T-helper 2 cell treated with Interferon-gamma antibody and Interleukin-4, amounts not matched to agents 5 μg/mL and 100 μg/mL, for 36 hours (primary cell): ENCODE results near the gene AADAT.
"Not testable (repeated sequence)": the region's sequence is repeated elsewhere in the genome, so short reads cannot be mapped to it uniquely, and the experiment has no call there.

ENCODE experiments used
- DNase-seq: peaks from one replicate; pipeline ENCODE4 v3.0.0; 2021; ENCODE audit warnings: low spot score
- H3K27ac Mint-ChIP-seq: one replicate; pipeline ENCODE4 v1.8.0; 2021; ENCODE audit warnings: mild to moderate bottlenecking, mixed read lengths
- H3K27me3 Mint-ChIP-seq: one replicate; pipeline ENCODE4 v1.8.0; 2021; ENCODE audit warnings: low read depth, mixed read lengths
- H3K36me3 Mint-ChIP-seq: one replicate; pipeline ENCODE4 v1.8.0; 2021; ENCODE audit warnings: low read depth, mixed read lengths
- H3K4me1 Mint-ChIP-seq: one replicate; pipeline ENCODE4 v1.8.0; 2021; ENCODE audit warnings: low read depth, mixed read lengths
- H3K4me3 Mint-ChIP-seq: one replicate; pipeline ENCODE4 v1.8.0; 2022; ENCODE audit warnings: mild to moderate bottlenecking, moderate library complexity, mixed read lengths
- H3K9me3 Mint-ChIP-seq: one replicate; pipeline ENCODE4 v1.8.0; 2021; ENCODE audit warnings: mixed read lengths

The AADAT gene

DNA sequence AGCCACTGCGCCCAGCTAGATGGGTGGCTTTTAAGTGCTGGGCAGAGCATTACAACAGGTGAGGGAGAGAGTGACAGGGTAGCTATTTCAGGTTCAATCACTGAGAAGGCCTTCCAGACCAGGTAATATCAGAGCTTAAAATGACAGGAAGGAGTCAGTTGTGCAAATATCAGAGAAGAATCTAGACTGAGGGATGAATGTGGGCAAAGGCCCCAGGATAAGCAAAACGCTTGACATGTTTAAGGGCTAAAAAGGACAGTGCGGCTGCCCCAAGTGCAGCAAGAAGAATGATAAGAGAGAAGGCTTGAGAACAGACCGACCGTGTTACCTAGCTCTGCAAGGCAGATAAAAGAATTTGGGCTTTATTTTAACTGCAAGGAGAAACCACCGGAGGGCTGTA is 18.6 kb downstream of the AADAT start:
- no peaks in the 10 kb centered on the region for H3K9me3 Mint-ChIP-seq
- H3K27me3 Mint-ChIP-seq = peaks cover 6% of the 10 kb centered on the region
- no peak for DNase-seq
- H3K27ac Mint-ChIP-seq = no peak overlapping the region
- H3K4me1 Mint-ChIP-seq = no peaks in the 10 kb centered on the region
- H3K4me3 Mint-ChIP-seq = no peak overlapping the region
- H3K36me3 Mint-ChIP-seq = no peaks in the 10 kb centered on the region

DNA sequence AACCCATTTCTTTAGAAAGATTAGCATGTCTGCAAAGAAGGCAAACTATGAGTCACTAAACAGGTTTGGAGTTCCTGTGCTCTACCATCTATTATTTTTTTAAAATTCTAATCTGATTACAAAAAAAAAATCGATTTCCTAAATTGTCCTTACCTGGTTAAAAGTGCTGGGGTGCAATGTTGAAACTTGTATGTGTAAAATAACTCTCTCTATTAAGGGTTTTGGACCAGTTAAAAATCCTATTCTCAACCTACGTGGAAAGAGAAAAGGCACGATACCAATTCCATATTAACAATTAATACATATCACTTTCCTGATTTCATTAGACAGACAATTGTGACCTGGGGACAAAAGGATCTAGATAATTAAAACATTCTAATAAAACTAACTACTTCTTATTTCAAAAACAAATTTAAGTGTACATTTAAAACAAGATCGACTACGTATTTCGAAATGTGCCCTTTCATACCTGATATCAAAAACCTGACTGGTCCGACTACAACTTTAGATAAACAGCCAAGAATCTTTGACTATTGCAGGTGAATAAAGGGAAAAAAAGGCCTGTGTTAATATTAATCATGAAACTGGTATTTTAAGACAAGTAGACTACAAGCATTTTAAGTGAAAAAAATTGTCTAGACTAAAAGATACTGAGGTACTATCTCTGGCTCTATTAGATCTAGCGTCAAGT is 21.2 kb downstream of the AADAT start:
- no peak for DNase-seq
- H3K9me3 Mint-ChIP-seq = no peaks in the 10 kb centered on the region
- H3K27me3 Mint-ChIP-seq = peaks cover 2% of the 10 kb centered on the region
- H3K4me3 Mint-ChIP-seq = no peak overlapping the region
- H3K27ac Mint-ChIP-seq = no peak overlapping the region
- H3K36me3 Mint-ChIP-seq = no peaks in the 10 kb centered on the region
- H3K4me1 Mint-ChIP-seq = no peaks in the 10 kb centered on the region

DNA sequence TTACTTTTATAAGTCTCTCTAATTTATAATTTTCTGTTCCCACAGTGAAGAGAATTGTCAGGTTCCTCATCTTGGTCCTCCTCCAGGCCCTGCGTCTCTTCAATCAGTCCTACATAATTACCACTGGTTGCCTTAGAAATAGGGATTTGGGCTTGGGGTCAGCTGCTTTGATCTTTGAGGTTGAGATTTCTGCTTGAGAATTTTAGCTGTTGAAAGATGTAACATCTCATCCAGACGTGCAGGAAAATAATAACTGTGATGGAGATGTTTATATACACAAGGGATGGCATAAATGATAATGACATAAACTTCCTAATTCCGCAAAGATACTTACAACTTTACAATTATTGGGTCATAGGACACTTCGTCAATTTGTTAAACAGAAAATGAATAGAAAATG is 30.3 kb downstream of the AADAT start:
- Mint-ChIP-seq H3K36me3 (no peaks in the 10 kb centered on the region), H3K4me1 (no peaks in the 10 kb centered on the region), H3K9me3 (no peaks in the 10 kb centered on the region), H3K27ac (no peak overlapping the region), H3K4me3 (no peak overlapping the region), H3K27me3 (peaks cover 8% of the 10 kb centered on the region)
- DNase-seq = no peak

DNA sequence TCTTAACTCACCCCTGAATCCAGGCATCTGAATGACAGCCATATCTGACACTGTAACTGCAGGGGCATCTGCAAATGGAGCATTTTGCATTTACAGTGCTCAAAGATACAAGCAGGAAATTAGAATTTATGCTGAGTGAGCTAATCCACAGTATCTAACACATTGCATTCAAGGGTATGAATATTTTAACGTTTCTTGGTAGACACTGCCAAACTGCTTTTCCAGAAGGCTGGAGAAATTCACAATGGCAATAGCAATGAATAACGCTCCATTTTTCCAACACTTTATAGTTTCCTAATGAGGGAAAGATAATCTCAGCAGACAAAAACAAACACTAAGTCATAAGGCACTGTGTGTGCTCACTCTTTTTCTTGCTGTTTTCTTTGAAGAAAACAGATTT is 30.9 kb downstream of the AADAT start:
- Mint-ChIP-seq H3K4me1 (no peaks in the 10 kb centered on the region), H3K9me3 (no peaks in the 10 kb centered on the region), H3K27me3 (peaks cover 6% of the 10 kb centered on the region), H3K4me3 (no peak overlapping the region), H3K36me3 (no peaks in the 10 kb centered on the region), H3K27ac (no peak overlapping the region)
- no peak for DNase-seq

DNA sequence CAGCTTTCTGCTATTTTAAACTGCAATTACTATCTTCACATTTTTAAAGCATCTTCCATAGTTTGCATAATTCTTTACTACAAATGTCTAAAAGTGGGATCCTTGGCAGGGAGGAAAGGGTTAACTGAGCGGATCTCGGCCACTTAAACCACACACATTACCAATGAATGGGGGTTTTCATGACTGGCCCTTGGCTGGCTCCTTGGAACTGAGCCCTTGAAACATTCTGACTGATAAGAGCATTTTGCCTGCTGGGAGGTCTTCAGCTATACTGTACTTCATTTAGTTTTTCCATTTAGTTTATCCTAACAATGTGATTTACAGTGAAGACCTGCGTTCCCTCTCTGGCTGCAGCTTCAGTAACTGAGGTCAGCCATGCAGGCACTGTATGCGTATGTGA is 31.9 kb downstream of the AADAT start:
- no peak for DNase-seq
- Mint-ChIP-seq H3K4me3 (no peak overlapping the region), H3K9me3 (no peaks in the 10 kb centered on the region), H3K36me3 (no peaks in the 10 kb centered on the region), H3K27ac (no peak overlapping the region), H3K27me3 (peaks cover 3% of the 10 kb centered on the region), H3K4me1 (no peaks in the 10 kb centered on the region)

DNA sequence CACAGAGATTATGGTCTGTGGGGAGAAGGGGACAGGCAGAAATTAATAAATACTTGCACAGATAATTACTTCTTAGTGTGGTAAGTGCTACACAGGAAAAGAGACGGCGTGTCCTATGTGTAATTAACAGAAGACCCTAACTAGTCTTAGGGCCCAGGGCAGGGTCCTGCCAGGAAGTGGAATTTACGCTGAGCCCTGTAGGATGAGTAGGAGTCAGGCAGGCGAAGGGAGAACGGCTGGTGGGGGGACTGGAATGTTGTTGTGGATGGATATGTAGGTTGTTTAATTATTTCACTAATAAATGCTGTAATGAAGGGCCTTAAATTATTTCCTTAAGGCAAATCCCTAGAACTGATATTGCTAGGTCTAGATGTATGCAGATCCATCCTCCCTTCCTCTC is 36.8 kb downstream of the AADAT start:
- no peak overlapping the region for H3K27ac Mint-ChIP-seq
- H3K9me3 Mint-ChIP-seq = no peaks in the 10 kb centered on the region
- no peaks in the 10 kb centered on the region for H3K4me1 Mint-ChIP-seq
- H3K27me3 Mint-ChIP-seq = no peaks in the 10 kb centered on the region
- no peaks in the 10 kb centered on the region for H3K36me3 Mint-ChIP-seq
- no peak for DNase-seq
- no peak overlapping the region for H3K4me3 Mint-ChIP-seq

DNA sequence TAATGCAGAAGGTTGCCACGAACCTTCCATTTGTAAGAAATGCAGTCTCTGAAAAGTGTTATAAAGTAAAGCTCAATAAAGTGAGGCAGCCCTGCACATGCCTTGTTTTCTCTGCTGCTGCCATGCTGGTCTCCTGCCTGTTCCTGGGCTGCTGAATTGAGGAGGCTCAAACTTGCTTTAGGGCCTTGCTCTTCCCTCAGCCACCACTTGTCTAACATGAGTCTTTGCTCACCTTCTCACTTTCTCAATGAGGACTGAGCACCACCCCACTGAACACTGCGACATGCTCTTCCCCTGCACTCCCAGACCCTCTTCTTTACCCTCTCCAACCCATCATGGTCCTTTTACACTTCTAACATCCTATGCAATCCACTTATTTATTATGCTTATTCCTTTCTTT is 38.4 kb downstream of the AADAT start:
- no peak overlapping the region for H3K4me3 Mint-ChIP-seq
- no peaks in the 10 kb centered on the region for H3K9me3 Mint-ChIP-seq
- H3K27ac Mint-ChIP-seq = no peak overlapping the region
- H3K36me3 Mint-ChIP-seq = no peaks in the 10 kb centered on the region
- no peaks in the 10 kb centered on the region for H3K4me1 Mint-ChIP-seq
- no peaks in the 10 kb centered on the region for H3K27me3 Mint-ChIP-seq
- no peak for DNase-seq

DNA sequence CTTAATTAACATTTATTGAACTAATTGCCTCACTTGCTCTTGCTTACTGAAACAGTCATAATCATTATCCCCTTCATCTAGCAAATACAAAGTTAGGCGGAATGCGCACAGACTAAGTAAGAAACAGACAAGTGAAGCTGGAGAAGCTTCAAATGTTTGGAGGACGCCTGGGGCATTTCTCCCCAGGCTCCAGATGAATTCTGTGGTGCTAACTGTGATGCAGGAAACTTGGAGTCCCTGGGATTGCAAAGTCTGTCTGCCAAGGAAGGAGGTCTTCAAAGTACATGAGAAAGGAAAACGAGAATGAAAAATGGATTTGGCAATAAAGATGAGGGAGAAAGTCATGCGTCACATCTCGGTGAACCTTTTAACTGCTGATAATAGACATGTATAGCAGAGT is 40.0 kb downstream of the AADAT start:
- Mint-ChIP-seq H3K27me3 (no peaks in the 10 kb centered on the region), H3K36me3 (no peaks in the 10 kb centered on the region), H3K9me3 (no peaks in the 10 kb centered on the region), H3K27ac (no peak overlapping the region), H3K4me3 (no peak overlapping the region), H3K4me1 (no peaks in the 10 kb centered on the region)
- no peak for DNase-seq

DNA sequence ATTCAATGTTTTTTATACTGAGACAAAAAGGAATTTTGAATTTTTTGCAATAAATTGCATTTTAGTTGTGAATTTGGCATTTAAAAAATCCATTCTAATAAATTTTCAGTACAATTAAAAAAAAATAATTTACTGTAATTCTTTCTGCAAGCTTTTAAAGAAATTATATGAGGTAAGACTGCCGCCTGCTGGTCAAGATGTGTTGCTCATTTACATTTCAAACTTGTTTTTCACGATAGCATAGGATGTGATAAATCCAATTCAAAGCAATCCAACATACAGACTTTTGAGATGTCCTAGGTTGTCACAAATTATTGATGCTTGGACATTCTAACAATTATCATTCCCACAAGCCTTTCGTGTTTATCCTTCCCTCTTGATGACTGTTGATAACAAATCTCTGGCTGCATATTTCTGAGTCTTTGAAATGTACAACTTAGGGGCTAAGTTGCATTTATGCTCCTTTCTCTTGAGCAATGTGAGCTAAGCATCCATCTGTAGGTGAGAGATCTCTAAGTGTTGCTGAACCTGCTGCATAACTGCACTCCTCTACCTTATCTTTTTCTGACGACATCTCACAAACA is 41.9 kb downstream of the AADAT start:
- Mint-ChIP-seq H3K4me3 (no peak overlapping the region), H3K36me3 (no peaks in the 10 kb centered on the region), H3K4me1 (no peaks in the 10 kb centered on the region), H3K27me3 (no peaks in the 10 kb centered on the region), H3K27ac (no peak overlapping the region), H3K9me3 (no peaks in the 10 kb centered on the region)
- DNase-seq = no peak

DNA sequence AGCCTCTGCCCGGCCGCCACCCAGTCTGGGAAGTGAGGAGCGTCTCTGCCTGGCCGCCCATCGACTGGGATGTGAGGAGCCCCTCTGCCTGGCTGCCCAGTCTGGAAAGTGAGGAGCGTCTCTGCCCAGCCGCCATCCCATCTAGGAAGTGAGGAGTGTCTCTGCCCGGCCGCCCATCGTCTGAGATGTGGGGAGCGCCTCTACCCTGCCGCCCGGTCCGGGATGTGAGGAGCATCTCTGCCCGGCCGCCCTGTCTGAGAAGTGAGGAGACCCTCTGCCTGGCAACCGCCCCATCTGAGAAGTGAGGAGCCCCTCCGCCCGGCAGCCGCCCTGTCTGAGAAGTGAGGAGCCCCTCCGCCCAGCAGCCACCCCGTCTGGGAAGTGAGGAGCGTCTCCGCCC is 43.6 kb downstream of the AADAT start:
- not testable (repeated sequence) for H3K9me3 Mint-ChIP-seq

DNA sequence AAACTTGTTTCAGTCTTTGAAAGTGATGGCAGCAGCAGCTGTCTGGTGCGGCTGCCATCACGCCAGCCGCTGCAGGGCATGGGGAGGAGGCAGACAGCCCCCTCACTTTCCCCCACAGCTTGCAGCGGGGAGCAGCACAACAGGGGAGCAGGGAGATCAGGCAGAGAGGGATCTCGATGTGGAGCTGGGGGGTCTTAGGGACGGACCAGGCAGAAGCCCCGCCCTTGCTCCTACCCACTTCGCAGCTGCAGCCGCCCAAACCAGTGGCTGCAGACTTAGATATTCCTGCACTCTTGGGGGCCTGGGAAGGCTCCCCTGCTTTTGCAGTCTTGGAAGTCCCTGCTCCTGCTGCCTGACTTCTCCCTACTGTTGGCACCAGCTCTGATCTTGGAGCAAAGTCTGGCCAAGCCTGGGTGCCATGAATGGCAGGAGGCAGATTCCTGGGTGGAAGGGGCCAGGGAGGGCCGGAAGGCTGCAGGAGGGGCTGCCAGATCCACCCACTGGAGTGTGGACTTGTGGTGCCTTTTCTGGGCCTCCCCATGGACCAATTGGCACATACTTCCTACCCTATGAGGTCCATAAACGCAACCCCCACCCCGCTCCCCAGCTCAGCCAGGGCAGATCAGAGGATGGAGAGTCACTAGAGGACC is 49.6 kb downstream of the AADAT start:
- Mint-ChIP-seq H3K27me3 (peaks cover 2% of the 10 kb centered on the region), H3K27ac (no peak overlapping the region), H3K4me1 (no peaks in the 10 kb centered on the region), H3K36me3 (no peaks in the 10 kb centered on the region), H3K4me3 (no peak overlapping the region), H3K9me3 (no peaks in the 10 kb centered on the region)
- no peak for DNase-seq

More for the DNA sequence above, 43.6 kb downstream of the AADAT start:
- H3K4me1 Mint-ChIP-seq, H3K27ac Mint-ChIP-seq, H3K4me3 Mint-ChIP-seq, DNase-seq, H3K27me3 Mint-ChIP-seq, H3K36me3 Mint-ChIP-seq: not testable (repeated sequence)

DNA sequence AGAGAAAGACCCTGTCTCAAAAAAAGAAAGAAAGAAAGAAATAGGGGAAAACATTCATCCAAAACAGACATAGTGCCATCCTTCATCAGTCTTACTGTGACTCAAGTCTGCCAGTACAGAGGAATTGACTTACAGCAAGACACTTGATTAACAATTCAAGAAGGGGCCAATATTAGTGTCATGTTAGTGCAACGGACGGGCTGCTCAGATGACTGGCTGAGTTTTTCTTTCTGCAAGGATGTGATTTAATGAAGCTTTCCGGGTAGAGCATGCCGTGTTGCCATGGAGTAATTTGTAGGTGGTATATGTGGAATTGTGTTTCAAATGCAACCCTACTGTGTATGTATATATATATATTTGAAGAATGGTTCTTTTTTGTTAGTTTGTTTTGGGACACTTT is 51.0 kb downstream of the AADAT start:
- Mint-ChIP-seq H3K27ac (no peak overlapping the region), H3K4me1 (no peaks in the 10 kb centered on the region), H3K27me3 (peaks cover 4% of the 10 kb centered on the region), H3K9me3 (no peaks in the 10 kb centered on the region), H3K4me3 (no peak overlapping the region), H3K36me3 (no peaks in the 10 kb centered on the region)
- DNase-seq = no peak

DNA sequence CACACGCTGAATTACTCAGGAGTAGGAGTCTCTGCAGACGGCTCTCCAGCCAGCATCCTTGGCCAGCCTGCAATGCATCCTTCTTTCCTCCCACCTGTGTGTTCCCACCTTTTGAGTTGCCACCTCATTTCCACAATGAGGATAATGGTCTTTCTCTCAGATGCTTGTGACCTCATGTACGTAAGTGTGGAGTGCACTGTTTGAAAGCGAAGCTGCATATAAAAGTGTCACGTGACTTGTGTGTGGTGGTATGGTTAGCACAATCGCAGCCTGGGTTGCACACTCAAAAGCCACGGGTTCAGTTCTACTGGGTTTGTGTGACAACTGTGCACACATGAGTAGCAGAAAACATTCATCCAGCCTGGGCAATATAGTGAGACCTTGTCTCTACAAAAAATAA is 51.5 kb downstream of the AADAT start:
- Mint-ChIP-seq H3K4me1 (no peaks in the 10 kb centered on the region), H3K27ac (no peak overlapping the region), H3K36me3 (no peaks in the 10 kb centered on the region), H3K27me3 (peaks cover 5% of the 10 kb centered on the region), H3K4me3 (no peak overlapping the region), H3K9me3 (no peaks in the 10 kb centered on the region)
- no peak for DNase-seq

DNA sequence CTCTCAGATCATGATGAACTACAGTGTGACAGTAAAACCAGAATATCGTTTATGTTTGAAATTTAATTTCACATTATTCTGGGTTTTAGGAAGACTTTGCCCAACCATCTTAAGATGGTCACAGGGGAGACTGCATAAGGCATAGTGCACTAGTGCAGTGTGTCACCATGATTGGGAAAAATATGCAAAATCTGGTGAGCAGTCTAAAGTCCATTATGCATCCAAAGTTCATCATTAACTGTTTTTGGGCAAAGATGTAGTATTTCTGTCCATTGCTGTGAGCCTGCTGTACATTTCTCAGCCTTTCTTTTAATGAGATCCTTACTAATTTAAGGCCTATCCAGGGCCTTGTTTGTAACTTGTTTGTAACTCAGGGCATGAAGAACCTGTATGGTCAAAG is 52.3 kb downstream of the AADAT start:
- Mint-ChIP-seq H3K27me3 (peaks cover 5% of the 10 kb centered on the region), H3K4me3 (no peak overlapping the region), H3K27ac (no peak overlapping the region), H3K36me3 (no peaks in the 10 kb centered on the region), H3K4me1 (no peaks in the 10 kb centered on the region), H3K9me3 (no peaks in the 10 kb centered on the region)
- no peak for DNase-seq

DNA sequence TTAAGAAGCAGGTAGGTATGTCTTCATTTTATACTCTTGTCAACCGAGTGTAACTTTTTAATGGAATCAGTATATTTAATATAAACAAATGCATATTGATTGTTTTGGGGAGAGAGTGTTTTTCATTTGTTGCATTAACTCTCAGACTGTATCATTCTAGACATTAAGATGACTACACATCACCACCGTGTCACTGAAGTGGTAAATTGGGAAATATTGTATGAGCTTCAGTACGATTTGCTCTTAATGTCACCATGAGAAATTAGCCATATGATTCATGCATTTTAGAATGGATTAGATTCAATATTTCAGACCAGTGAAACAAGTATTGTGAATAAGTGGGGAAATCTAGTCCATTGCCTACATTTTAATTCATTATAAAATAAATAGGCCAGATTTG is 53.9 kb downstream of the AADAT start:
- no peaks in the 10 kb centered on the region for H3K9me3 Mint-ChIP-seq
- peaks cover 10% of the 10 kb centered on the region for H3K27me3 Mint-ChIP-seq
- no peaks in the 10 kb centered on the region for H3K36me3 Mint-ChIP-seq
- H3K27ac Mint-ChIP-seq = no peak overlapping the region
- DNase-seq = no peak
- H3K4me3 Mint-ChIP-seq = no peak overlapping the region
- H3K4me1 Mint-ChIP-seq = no peaks in the 10 kb centered on the region
